Skeletal muscle satellite cell (primary cell): Measurements from ENCODE around the gene ATP1A4.

ENCODE experiments used
- H3K27me3 ChIP-seq: 2 replicates; pipeline ENCODE4 v1.7.0; 2013; ENCODE audit warnings: low read length; ENCODE audit not compliant: control insufficient read depth, insufficient read depth
- H3K36me3 ChIP-seq: 2 replicates; pipeline ENCODE4 v1.7.0; 2013; ENCODE audit warnings: mild to moderate bottlenecking, control low read depth, low read length; ENCODE audit not compliant: insufficient read depth
- H3K4me1 ChIP-seq: 2 replicates; pipeline ENCODE4 v1.7.0; 2013; ENCODE audit warnings: low read length; ENCODE audit not compliant: control insufficient read depth, insufficient read depth
- H3K4me2 ChIP-seq: 2 replicates; pipeline ENCODE4 v1.7.0; 2013; ENCODE audit warnings: mild to moderate bottlenecking, low read length
- H3K4me3 ChIP-seq: 2 replicates; pipeline ENCODE4 v1.7.0; 2013; ENCODE audit warnings: low read length
- H3K9ac ChIP-seq: 2 replicates; pipeline ENCODE4 v1.7.0; 2013; ENCODE audit warnings: mild to moderate bottlenecking, low read depth, low read length, moderate library complexity
- H3K9me3 ChIP-seq: replicated peaks from 2 replicates; pipeline ENCODE4 v1.7.0; 2013; ENCODE audit warnings: mild to moderate bottlenecking, control low read depth, low read length

ATP1A4 gene

DNA sequence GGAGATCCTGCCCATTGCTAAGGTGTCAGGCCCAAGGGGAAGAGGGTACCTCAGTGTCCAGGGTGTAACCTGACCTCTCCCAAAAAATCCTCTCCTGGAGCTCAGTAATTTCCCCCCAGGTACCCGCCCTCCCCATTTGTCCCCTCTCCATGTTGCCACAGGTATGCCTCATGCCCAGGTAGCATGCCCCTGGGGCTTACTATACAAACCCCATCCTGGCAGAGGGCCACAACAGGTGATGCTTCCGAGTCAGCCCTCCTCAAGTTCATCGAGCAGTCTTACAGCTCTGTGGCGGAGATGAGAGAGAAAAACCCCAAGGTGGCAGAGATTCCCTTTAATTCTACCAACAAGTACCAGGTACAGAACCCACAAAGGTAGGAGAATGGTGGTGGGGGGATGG, 15.7 kb downstream of the ATP1A4 start:
- H3K27me3 ChIP-seq = peaks cover 24% of the 10 kb centered on the region
- no peaks in the 10 kb centered on the region for H3K9me3 ChIP-seq
- H3K4me3 ChIP-seq = no peak overlapping the region
- H3K9ac ChIP-seq = no peak overlapping the region
- H3K4me1 ChIP-seq = peaks cover 10% of the 10 kb centered on the region
- H3K36me3 ChIP-seq = no peaks in the 10 kb centered on the region
- H3K4me2 ChIP-seq = no peak overlapping the region

DNA sequence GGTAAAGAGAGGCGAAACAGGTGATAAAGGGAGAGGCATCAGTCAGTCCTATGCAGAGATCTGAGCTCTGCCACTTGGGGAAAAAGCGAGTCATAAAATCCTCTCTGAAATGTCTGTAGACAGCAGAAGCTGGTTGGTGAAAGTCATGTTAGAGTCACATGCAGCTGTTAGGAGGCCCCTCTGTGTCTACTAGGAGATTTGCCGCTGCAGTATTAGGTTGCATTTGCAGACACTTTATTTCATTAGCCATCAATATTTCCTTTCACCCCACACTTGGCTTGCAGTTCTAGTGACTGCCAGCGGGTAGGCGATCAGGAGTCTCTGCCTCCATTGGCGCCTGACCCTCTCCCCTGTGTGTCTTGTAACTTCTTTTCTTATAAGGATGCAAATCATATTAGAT, 16.2 kb downstream of the ATP1A4 start:
- peaks cover 10% of the 10 kb centered on the region for H3K4me1 ChIP-seq
- H3K4me2 ChIP-seq = no peak overlapping the region
- H3K4me3 ChIP-seq = no peak overlapping the region
- H3K36me3 ChIP-seq = no peaks in the 10 kb centered on the region
- H3K9me3 ChIP-seq = no peaks in the 10 kb centered on the region
- H3K27me3 ChIP-seq = peaks cover 28% of the 10 kb centered on the region
- H3K9ac ChIP-seq = no peak overlapping the region

DNA sequence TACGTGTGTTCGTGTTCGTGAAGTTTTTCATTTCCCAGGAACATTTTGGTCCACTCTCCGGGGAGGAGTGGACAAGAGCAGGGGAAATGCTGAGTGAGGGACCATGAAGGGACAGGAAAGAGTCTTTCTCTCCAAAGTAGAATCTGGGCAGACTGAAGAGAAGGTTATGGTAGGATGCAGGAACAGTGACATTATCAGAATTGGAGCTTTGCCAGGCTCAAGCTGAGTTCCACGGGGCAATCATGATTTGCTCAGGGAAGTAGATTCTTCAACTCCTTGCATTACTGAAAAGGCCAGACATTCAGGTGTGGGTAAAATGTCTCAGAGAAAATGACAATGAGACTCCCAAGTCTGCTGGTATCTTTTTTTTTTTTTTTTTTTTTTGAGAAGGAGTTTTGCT, 16.6 kb downstream of the ATP1A4 start:
- peaks cover 10% of the 10 kb centered on the region for H3K4me1 ChIP-seq

GRCh38 chr1:160168609-160169369, 17.4 kb downstream of the ATP1A4 start:
- H3K4me2 ChIP-seq = no peak overlapping the region
- H3K9me3 ChIP-seq = no peaks in the 10 kb centered on the region
- H3K4me1 ChIP-seq = peaks cover 10% of the 10 kb centered on the region
- no peak overlapping the region for H3K9ac ChIP-seq
- H3K27me3 ChIP-seq = peaks cover 40% of the 10 kb centered on the region
- H3K36me3 ChIP-seq = no peaks in the 10 kb centered on the region
- H3K4me3 ChIP-seq = no peak overlapping the region

More for the DNA sequence above, 16.6 kb downstream of the ATP1A4 start:
- Histone ChIP-seq H3K4me3 (no peak overlapping the region), H3K9me3 (no peaks in the 10 kb centered on the region), H3K4me2 (no peak overlapping the region), H3K36me3 (no peaks in the 10 kb centered on the region), H3K27me3 (peaks cover 32% of the 10 kb centered on the region), H3K9ac (no peak overlapping the region)

GRCh38 chr1:160169553-160170399, 18.4 kb downstream of the ATP1A4 start:
- H3K9me3 ChIP-seq = no peaks in the 10 kb centered on the region
- H3K9ac ChIP-seq = no peak overlapping the region
- H3K4me2 ChIP-seq = no peak overlapping the region
- peaks cover 10% of the 10 kb centered on the region for H3K4me1 ChIP-seq
- H3K36me3 ChIP-seq = no peaks in the 10 kb centered on the region
- peaks cover 45% of the 10 kb centered on the region for H3K27me3 ChIP-seq
- H3K4me3 ChIP-seq = no peak overlapping the region

- Histone ChIP-seq H3K4me1 (peaks cover 10% of the 10 kb centered on the region), H3K9me3 (no peaks in the 10 kb centered on the region), H3K4me2 (no peak overlapping the region), H3K9ac (no peak overlapping the region), H3K36me3 (no peaks in the 10 kb centered on the region), H3K27me3 (peaks cover 44% of the 10 kb centered on the region), H3K4me3 (no peak overlapping the region)
Measured at GRCh38 chr1:160171354-160171753, 20.0 kb downstream of the ATP1A4 start.

DNA sequence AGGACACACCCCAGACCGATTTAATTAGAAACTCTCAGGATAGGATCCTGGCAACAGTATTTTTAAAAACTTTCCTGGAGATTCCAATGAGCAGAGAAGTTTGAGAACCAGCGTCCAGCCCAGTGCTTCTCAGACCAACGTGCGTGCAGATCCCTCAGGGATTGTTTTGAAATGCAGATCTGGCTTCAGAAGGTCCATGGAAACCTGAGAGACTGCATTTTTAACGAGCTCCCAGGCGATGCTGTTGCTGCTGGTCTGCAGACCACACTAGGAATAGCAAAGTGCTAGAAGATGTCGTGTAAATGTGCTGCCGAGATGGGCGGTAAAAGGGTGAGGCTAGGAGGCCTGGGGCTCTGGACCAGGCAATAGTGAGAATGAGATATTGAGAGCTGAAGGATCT, 20.6 kb downstream of the ATP1A4 start:
- H3K9ac ChIP-seq = no peak overlapping the region
- H3K4me1 ChIP-seq = peaks cover 10% of the 10 kb centered on the region
- H3K4me3 ChIP-seq = no peak overlapping the region
- H3K4me2 ChIP-seq = no peak overlapping the region
- H3K27me3 ChIP-seq = peaks cover 38% of the 10 kb centered on the region
- no peaks in the 10 kb centered on the region for H3K9me3 ChIP-seq
- H3K36me3 ChIP-seq = no peaks in the 10 kb centered on the region

- no peak overlapping the region for H3K4me3 ChIP-seq
- no peaks in the 10 kb centered on the region for H3K36me3 ChIP-seq
- H3K4me2 ChIP-seq = no peak overlapping the region
- no peaks in the 10 kb centered on the region for H3K9me3 ChIP-seq
- H3K9ac ChIP-seq = no peak overlapping the region
- H3K4me1 ChIP-seq = no peaks in the 10 kb centered on the region
- H3K27me3 ChIP-seq = peaks cover 51% of the 10 kb centered on the region
Measured at GRCh38 chr1:160177231-160177630, 25.8 kb downstream of the ATP1A4 start.

DNA sequence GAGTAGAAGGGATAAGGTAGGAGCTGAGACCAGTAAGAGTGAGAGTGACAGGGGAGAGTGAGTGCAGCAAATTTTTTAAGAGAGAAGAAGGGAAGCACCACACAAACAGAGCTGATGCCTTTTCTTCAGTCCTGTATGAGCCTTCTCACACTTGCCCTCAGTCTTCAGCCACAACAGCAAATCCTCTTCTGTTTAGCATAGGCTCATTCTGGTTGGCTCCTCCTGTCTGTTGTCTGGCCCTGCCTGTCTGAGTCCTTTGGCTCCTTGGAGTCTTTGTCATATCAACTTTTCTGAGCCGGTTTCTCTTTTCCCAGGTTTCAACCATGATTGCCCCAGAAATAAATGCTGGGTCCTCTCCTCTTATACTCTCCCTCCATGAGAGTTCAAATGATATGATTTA, 26.3 kb downstream of the ATP1A4 start:
- H3K4me1 ChIP-seq = no peaks in the 10 kb centered on the region
- H3K9me3 ChIP-seq = no peaks in the 10 kb centered on the region
- no peaks in the 10 kb centered on the region for H3K36me3 ChIP-seq
- H3K27me3 ChIP-seq = peaks cover 47% of the 10 kb centered on the region
- H3K4me2 ChIP-seq = no peak overlapping the region
- no peak overlapping the region for H3K4me3 ChIP-seq
- no peak overlapping the region for H3K9ac ChIP-seq

GRCh38 chr1:160178731-160179130, 27.3 kb downstream of the ATP1A4 start:
- Histone ChIP-seq H3K9ac (no peak overlapping the region), H3K4me3 (no peak overlapping the region), H3K27me3 (peaks cover 37% of the 10 kb centered on the region), H3K36me3 (no peaks in the 10 kb centered on the region), H3K4me2 (no peak overlapping the region), H3K9me3 (no peaks in the 10 kb centered on the region), H3K4me1 (no peaks in the 10 kb centered on the region)

GRCh38 chr1:160179336-160179735, 27.9 kb downstream of the ATP1A4 start:
- H3K9ac ChIP-seq = no peak overlapping the region
- no peak overlapping the region for H3K4me2 ChIP-seq
- H3K36me3 ChIP-seq = no peaks in the 10 kb centered on the region
- H3K4me1 ChIP-seq = no peaks in the 10 kb centered on the region
- no peaks in the 10 kb centered on the region for H3K9me3 ChIP-seq
- H3K4me3 ChIP-seq = no peak overlapping the region
- H3K27me3 ChIP-seq = peaks cover 31% of the 10 kb centered on the region
